H7 (cell line): ENCODE data around the gene TSTD1. TPM values are rescaled to one million over a fixed set of nuclear protein-coding genes. Genes with fewer than 3 reads are reported as not detected.

Experiments
- total RNA-seq: library from RNA; depleted of rRNA; stranded (reverse); fragments of >200 nt; shearing (Covaris generic); gene quantifications from 2 replicates; pipeline ENCODE4 v1.2.3, GENCODE V29; 2014; rRNA removed

TSTD1 gene
- total RNA-seq, 1 experiment from 2014 or later, result 91.3 TPM

Other genes with a start within 250 kb of the TSTD1 start
- 0.24 TPM in 1 of 2 replicates, not detected in the other for gene LY9, start 242.8 kb downstream of the TSTD1 start, total RNA-seq
- not detected in 2 replicates for gene CD244, start 176.1 kb downstream of the TSTD1 start, total RNA-seq
- not detected in 2 replicates for gene ITLN1, start 153.8 kb downstream of the TSTD1 start, total RNA-seq
- 2.7 and 5.2 TPM in 2 replicates for gene ITLN2, start 84.2 kb downstream of the TSTD1 start, total RNA-seq
- gene F11R, start 17.8 kb downstream of the TSTD1 start, total RNA-seq, result 211 and 255 TPM in 2 replicates
- 169 and 176 TPM in 2 replicates for gene USF1, start 7.0 kb upstream of the TSTD1 start, total RNA-seq
- gene ARHGAP30, start 30.9 kb upstream of the TSTD1 start, total RNA-seq, result 0.11 TPM in 1 of 2 replicates, not detected in the other
- gene NECTIN4, start 50.6 kb upstream of the TSTD1 start, total RNA-seq, result not detected in 2 replicates
- gene KLHDC9, start 59.4 kb upstream of the TSTD1 start, total RNA-seq, result 21.9 and 23.2 TPM in 2 replicates
- 46.8 and 60.6 TPM in 2 replicates for gene PFDN2, start 79.1 kb upstream of the TSTD1 start, total RNA-seq
- 75.9 and 81.5 TPM in 2 replicates for gene NIT1, start 79.1 kb upstream of the TSTD1 start, total RNA-seq
- 52.8 and 63.6 TPM in 2 replicates for gene DEDD, start 93.7 kb upstream of the TSTD1 start, total RNA-seq
- gene UFC1, start 115.0 kb upstream of the TSTD1 start, total RNA-seq, result 81.9 and 86.1 TPM in 2 replicates
- gene USP21, start 120.5 kb upstream of the TSTD1 start, total RNA-seq, result 10.7 and 12.0 TPM in 2 replicates
- 57.3 and 64.7 TPM in 2 replicates for gene PPOX, start 127.5 kb upstream of the TSTD1 start, total RNA-seq
- 105 and 106 TPM in 2 replicates for gene B4GALT3, start 138.5 kb upstream of the TSTD1 start, total RNA-seq
- 9.0 and 11.7 TPM in 2 replicates for gene ADAMTS4, start 160.1 kb upstream of the TSTD1 start, total RNA-seq
- gene NDUFS2, start 163.4 kb upstream of the TSTD1 start, total RNA-seq, result 278 and 312 TPM in 2 replicates
- 0.35 TPM in 1 of 2 replicates, not detected in the other for gene FCER1G, start 176.3 kb upstream of the TSTD1 start, total RNA-seq
- 7.2 TPM in 1 of 2 replicates, not detected in the other for gene APOA2, start 184.7 kb upstream of the TSTD1 start, total RNA-seq
- 32.7 and 38.1 TPM in 2 replicates for gene TOMM40L, start 187.1 kb upstream of the TSTD1 start, total RNA-seq
- not detected in 2 replicates for gene NR1I3, start 199.2 kb upstream of the TSTD1 start, total RNA-seq
- 0.35 TPM in 1 of 2 replicates, not detected in the other for gene PCP4L1, start 219.8 kb upstream of the TSTD1 start, total RNA-seq